Putamen (tissue), 1 donor: Measurements from ENCODE around the gene RPS3.

Experiments used
- DNase-seq: peaks from one replicate; pipeline ENCODE4 v3.0.0-alpha.2; 2016; ENCODE audit warnings: low spot score

RPS3 gene

GRCh38 chr11:75420224-75421034, 21.1 kb downstream of the RPS3 start:
- DNase-seq: no peak

GRCh38 chr11:75421035-75421602, 21.8 kb downstream of the RPS3 start:
- peak; percentile 66 for DNase-seq

GRCh38 chr11:75421902-75422247, 22.6 kb downstream of the RPS3 start:
- DNase-seq: no peak

GRCh38 chr11:75422248-75423231, 23.2 kb downstream of the RPS3 start:
- no peak for DNase-seq

GRCh38 chr11:75423721-75424120, 24.4 kb downstream of the RPS3 start:
- DNase-seq: no peak

GRCh38 chr11:75424396-75424795, 25.1 kb downstream of the RPS3 start:
- DNase-seq: no peak

GRCh38 chr11:75425422-75425821, 26.1 kb downstream of the RPS3 start:
- DNase-seq: no peak

- DNase-seq: no peak
These were observed 27.4 kb downstream of the RPS3 start for GRCh38 chr11:75426720-75427086.

- no peak for DNase-seq
These were observed 27.9 kb downstream of the RPS3 start for GRCh38 chr11:75427181-75427580.

- DNase-seq: peak; percentile 87
These were observed 29.0 kb downstream of the RPS3 start for GRCh38 chr11:75428281-75428724.

- no peak for DNase-seq
These were observed 29.8 kb downstream of the RPS3 start for GRCh38 chr11:75428989-75429640.

- DNase-seq: no peak
These were observed 30.3 kb downstream of the RPS3 start for GRCh38 chr11:75429641-75429901.

- peak; percentile 67 for DNase-seq
These were observed 30.8 kb downstream of the RPS3 start for GRCh38 chr11:75429902-75430713.

GRCh38 chr11:75430714-75431532, 31.6 kb downstream of the RPS3 start:
- DNase-seq: no peak

- no peak for DNase-seq
These were observed 32.5 kb downstream of the RPS3 start for GRCh38 chr11:75431533-75432525.

- DNase-seq: peak; percentile 42
These were observed 33.6 kb downstream of the RPS3 start, which contains the start of gene KLHL35 for GRCh38 chr11:75432911-75433321. KLHL35 (minus strand) TSS chr11:75433203; CDS start chr11:75430629, 2,574 bp downstream.

- no peak for DNase-seq
These were observed 34.1 kb downstream of the RPS3 start for GRCh38 chr11:75433443-75433842.

GRCh38 chr11:75434051-75434450, 34.7 kb downstream of the RPS3 start:
- DNase-seq: no peak

GRCh38 chr11:75434886-75435570, 35.7 kb downstream of the RPS3 start:
- no peak for DNase-seq
